ENCODE data around the gene IFNA6. TPM values are rescaled to one million over a fixed set of nuclear protein-coding genes. Genes with fewer than 3 reads are reported as not detected.
A peak's percentile ranks its signal among the peaks of the same experiment; 100 is the strongest.
"Not testable (repeated sequence)": the region's sequence is repeated elsewhere in the genome, so short reads cannot be mapped to it uniquely, and the experiment has no call there.

Gene IFNA6
- total RNA-seq, 4 donors from 2014 or later: not detected

DNA sequence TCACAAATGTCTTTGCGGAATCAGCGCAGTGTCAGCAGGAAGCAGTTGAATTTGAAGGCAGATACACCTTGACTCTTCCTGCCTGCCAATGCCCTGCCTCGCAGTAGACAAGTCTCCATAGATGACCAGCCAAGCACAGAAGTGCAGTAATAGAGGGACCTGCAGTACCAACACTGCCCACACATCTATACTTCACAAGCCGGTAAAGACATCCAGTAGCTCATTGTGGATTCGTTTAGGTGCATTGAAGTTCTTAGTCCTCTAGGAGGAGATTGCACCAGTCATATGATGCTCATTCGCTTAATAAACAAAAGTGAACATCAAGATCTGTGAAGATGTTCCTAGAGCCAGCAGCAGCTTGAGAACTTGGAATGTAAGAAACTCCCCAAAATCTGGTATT, 41.6 kb upstream of the IFNA6 start:
- no peaks in the 10 kb centered on the region for H3K9me3 ChIP-seq
- 77 to 86% methylated on average over 6 of the region's 6 CpGs for whole genome bisulfite sequencing, 2 donors
- peaks cover 0 to 67% of the 10 kb centered on the region in 2 donors for H3K27me3 ChIP-seq
- H3K36me3 ChIP-seq: no peaks in the 10 kb centered on the region
- peaks cover 0 to 9% (median 4%) of the 10 kb centered on the region in 4 donors for H3K4me1 ChIP-seq
- no peak overlapping the region for H3K27ac ChIP-seq
- DNase-seq (ENCODE audit: low spot score in 2 of 2): no peak
- no peak overlapping the region for H3K4me3 ChIP-seq
- TF ChIP-seq, protein P1, sequence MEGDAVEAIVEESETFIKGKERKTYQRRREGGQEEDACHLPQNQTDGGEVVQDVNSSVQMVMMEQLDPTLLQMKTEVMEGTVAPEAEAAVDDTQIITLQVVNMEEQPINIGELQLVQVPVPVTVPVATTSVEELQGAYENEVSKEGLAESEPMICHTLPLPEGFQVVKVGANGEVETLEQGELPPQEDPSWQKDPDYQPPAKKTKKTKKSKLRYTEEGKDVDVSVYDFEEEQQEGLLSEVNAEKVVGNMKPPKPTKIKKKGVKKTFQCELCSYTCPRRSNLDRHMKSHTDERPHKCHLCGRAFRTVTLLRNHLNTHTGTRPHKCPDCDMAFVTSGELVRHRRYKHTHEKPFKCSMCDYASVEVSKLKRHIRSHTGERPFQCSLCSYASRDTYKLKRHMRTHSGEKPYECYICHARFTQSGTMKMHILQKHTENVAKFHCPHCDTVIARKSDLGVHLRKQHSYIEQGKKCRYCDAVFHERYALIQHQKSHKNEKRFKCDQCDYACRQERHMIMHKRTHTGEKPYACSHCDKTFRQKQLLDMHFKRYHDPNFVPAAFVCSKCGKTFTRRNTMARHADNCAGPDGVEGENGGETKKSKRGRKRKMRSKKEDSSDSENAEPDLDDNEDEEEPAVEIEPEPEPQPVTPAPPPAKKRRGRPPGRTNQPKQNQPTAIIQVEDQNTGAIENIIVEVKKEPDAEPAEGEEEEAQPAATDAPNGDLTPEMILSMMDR (IDR thresholded peaks at IDR 0.05): peak in 1 of 5 experiments; percentile 8
- TF ChIP-seq POLR2A (IDR thresholded peaks at IDR 0.05): no peak

DNA sequence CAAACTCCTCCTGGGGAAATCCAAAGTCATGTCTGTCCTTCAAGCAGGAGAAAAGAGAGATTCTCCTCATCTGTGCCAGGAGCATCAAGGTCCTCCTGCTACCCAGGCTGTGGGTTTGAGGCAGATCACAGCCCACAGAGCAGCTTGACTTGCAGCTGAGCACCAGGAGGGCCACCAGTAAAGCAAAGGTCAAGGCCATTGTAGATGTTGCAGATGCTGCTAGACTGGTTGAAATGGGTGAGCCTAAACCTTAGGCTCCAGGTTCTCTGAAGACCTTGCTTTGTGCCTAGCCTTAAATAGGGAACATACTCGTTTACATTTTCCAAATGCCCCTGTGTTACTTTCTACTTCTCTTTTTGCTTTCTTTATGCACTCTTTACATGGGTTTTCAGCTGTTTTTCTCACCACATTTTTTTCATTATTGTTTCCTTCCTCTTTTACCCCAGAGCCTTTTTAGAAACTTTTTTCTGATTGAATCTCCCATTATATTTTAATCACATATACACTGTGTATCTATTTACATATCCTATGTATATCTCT, 34.5 kb upstream of the IFNA6 start, which contains the start of gene IFNA2:
IFNA2 (minus strand) TSS at position 268 of the 540 bp plus-strand sequence; CDS start at position 199, 69 bp downstream.
- Histone ChIP-seq H3K27me3 (peaks cover 0 to 31% of the 10 kb centered on the region in 2 donors), H3K27ac (no peak within 1 kb of the TSS), H3K4me1 (peaks cover 0 to 9% (median 4%) of the 10 kb centered on the region in 4 donors), H3K4me3 (no peak within 1 kb of the TSS), H3K9me3 (no peaks in the 10 kb centered on the region), H3K36me3 (no peaks in the 10 kb centered on the region)
- TF ChIP-seq, protein P1 (IDR thresholded peaks at IDR 0.05): no peak
- no peak for TF ChIP-seq POLR2A (IDR thresholded peaks at IDR 0.05)
- no peak for TF ChIP-seq EP300 (IDR thresholded peaks at IDR 0.05)
- WGBS, 2 donors: 57 to 65% methylated on average over 1 of the region's 1 CpG
- no peak for DNase-seq (ENCODE audit: low spot score in 2 of 2)

DNA sequence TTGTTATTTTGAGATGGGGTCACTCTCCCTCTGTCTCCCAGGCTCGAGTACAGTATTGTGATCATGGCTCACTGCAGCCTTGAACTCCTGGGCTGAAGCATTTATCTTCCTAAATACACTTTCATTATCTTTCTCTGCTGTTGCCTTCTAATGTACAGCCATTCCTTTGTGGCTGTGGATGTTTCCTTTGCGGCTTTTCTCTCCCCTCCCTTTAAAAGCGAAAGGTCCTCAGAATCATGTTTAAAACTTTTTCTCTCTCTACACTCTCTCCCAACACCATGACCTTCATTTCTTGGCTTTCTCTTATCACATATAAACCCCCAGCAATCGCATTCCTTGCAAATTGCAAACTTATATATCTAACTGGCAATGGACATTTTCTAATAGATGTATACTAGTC, 32.9 kb upstream of the IFNA6 start:
- Histone ChIP-seq H3K4me3 (no peak overlapping the region), H3K36me3 (no peaks in the 10 kb centered on the region), H3K9me3 (no peaks in the 10 kb centered on the region), H3K27ac (no peak overlapping the region), H3K27me3 (peaks cover 0 to 30% of the 10 kb centered on the region in 2 donors), H3K4me1 (peaks cover 0 to 9% (median 4%) of the 10 kb centered on the region in 4 donors)
- 72 to 73% methylated on average over 4 of the region's 4 CpGs for WGBS, 2 donors
- DNase-seq (ENCODE audit: low spot score in 2 of 2): no peak
- TF ChIP-seq POLR2A (IDR thresholded peaks at IDR 0.05): no peak
- no peak for TF ChIP-seq EP300 (IDR thresholded peaks at IDR 0.05)
- TF ChIP-seq, protein P1 (IDR thresholded peaks at IDR 0.05): no peak

DNA sequence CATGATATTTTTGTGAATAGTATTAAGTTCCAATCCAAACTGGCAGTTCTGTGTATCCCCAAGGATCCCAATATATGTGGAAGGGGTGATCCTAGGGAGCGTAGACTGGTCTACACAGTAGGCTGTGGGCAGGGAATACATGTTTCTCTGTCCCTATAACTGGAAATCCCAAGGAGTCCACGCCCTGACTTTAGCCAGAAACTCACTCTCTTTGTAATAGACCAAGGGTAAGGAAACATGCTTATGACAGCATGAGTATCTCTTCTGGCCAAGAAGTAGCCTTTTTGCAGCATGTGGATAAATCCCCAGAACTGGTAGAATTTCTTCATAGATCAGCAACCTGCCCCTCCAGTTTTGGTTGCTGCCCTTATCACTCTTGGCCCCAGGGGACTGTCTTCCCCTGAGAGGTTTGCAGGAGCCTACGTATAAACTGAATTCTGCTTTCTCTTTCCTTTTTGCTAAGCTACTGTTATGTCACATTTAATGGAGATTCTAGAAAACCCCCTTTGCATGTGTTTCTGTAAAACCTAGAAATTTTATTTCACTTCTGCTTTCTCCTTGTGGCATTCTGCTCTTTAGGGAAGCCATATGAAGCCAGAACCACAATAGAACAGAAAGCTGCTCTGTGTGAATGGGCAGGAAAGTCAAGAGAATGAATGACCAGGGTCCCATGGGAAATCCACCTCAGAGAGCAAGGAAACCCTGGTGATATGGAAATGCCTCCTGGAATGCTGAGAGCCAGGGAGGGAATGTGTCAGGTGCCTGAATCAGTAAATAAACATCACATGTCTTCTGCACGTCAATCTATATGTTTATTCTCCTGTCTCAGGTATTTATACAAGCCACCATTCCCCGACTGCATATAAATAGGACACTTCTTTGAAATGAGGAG, 31.0 kb upstream of the IFNA6 start:
- Histone ChIP-seq H3K27me3 (peaks cover 0 to 17% of the 10 kb centered on the region in 2 donors), H3K36me3 (no peaks in the 10 kb centered on the region), H3K4me1 (peaks cover 0 to 9% (median 4%) of the 10 kb centered on the region in 4 donors), H3K4me3 (peak overlapping the region in 1 of 4 donors; percentile 16), H3K27ac (no peak overlapping the region), H3K9me3 (peaks cover 0 to 3% (median 0%) of the 10 kb centered on the region in 4 donors)
- DNase-seq (ENCODE audit: low spot score in 2 of 2): no peak
- 49 to 52% methylated on average over 5 of the region's 5 CpGs for WGBS, 2 donors
- TF ChIP-seq, protein P1 (IDR thresholded peaks at IDR 0.05): no peak
- TF ChIP-seq POLR2A (IDR thresholded peaks at IDR 0.05): no peak
- TF ChIP-seq EP300 (IDR thresholded peaks at IDR 0.05): no peak

DNA sequence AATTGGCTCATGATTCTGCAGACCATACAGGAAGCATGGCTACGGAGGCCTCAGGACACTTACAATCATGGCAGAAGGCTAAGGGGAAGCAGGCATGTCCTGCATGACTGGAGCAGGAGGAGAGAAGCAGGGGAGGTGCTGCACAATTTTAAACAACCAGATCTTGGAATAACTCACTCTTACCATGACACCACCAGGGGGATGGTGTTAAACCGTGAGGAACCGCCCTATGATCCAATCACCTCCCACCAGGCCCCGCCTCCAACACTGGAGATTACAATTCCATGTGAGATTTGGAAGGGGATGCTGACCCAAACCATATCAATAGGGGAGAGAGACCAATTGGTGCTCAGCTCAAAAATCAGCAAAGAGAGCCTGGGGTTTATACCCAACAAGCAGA, 20.8 kb upstream of the IFNA6 start:
- H3K27me3 ChIP-seq; DNase-seq (ENCODE audit: low spot score in 2 of 2); H3K9me3 ChIP-seq; H3K4me1 ChIP-seq; H3K36me3 ChIP-seq; H3K4me3 ChIP-seq; H3K27ac ChIP-seq: not testable (repeated sequence)
- WGBS, 2 donors: 74 to 77% methylated on average over 4 of the region's 4 CpGs
